PFSK-1 (cell line): ENCODE measurements around the gene PIK3C2B.

ENCODE experiments used
- FOXP2 ChIP-seq: optimal IDR thresholded peaks from 2 replicates; pipeline ENCODE3; 2011; ENCODE audit warnings: borderline replicate concordance, control low read depth, inconsistent platforms; ENCODE audit not compliant: insufficient read depth; ENCODE audit errors: extremely low read length, extremely low read depth
- POLR2AphosphoS5 ChIP-seq: IDR thresholded peaks from 2 replicates; pipeline ENCODE4 v1.6.1; 2012; ENCODE audit warnings: low read depth, mild to moderate bottlenecking, control low read depth, low read length, moderate library complexity
- REST ChIP-seq, 2 experiments: IDR thresholded peaks; 2 replicates each; pipeline versions ENCODE4 v1.6.1 to v1.8.0; 2011 to 2012; ENCODE audit warnings: low read depth in 2 of 2, low read length in 2 of 2, control low read depth in 1 of 2, inconsistent platforms in 1 of 2, mild to moderate bottlenecking in 1 of 2, moderate library complexity in 1 of 2; ENCODE audit not compliant: insufficient read depth in 1 of 2
- SIN3A ChIP-seq: IDR thresholded peaks from 2 replicates; pipeline ENCODE4 v1.6.1; 2012; ENCODE audit warnings: mild to moderate bottlenecking, low read length, moderate library complexity, borderline replicate concordance; ENCODE audit not compliant: insufficient read depth
- TAF1 ChIP-seq: IDR thresholded peaks from 2 replicates; pipeline ENCODE4 v1.6.1; 2012; ENCODE audit warnings: low read length, control low read depth, borderline replicate concordance; ENCODE audit not compliant: insufficient read depth

PIK3C2B gene

GRCh38 chr1:204447190-204447589, 47.4 kb downstream of the PIK3C2B start:
- no peak for TF ChIP-seq POLR2AphosphoS5
- TF ChIP-seq SIN3A, result no peak
- TF ChIP-seq REST (IDR thresholded peaks at IDR 0.05; ENCODE audit: insufficient read depth in 1 of 2, low read depth in 2 of 2, low read length in 2 of 2), result no peak
- TF ChIP-seq FOXP2, result no peak
- no peak for TF ChIP-seq TAF1

- TF ChIP-seq SIN3A (no peak), FOXP2 (no peak), TAF1 (no peak), POLR2AphosphoS5 (no peak)
Measured at GRCh38 chr1:204446413-204447111, 48.0 kb downstream of the PIK3C2B start.

- no peak for TF ChIP-seq TAF1
- no peak for TF ChIP-seq REST (IDR thresholded peaks at IDR 0.05; ENCODE audit: insufficient read depth in 1 of 2, low read depth in 2 of 2, low read length in 2 of 2)
- no peak for TF ChIP-seq FOXP2
- no peak for TF ChIP-seq SIN3A
- no peak for TF ChIP-seq POLR2AphosphoS5
Measured at GRCh38 chr1:204445860-204446412, 48.7 kb downstream of the PIK3C2B start.
